Activated CD8-positive, alpha-beta T cell treated with anti-CD3 and anti-CD28 coated beads for 36 hours (primary cell): ENCODE results near the gene MACROH2A1. TPM values are rescaled to one million over a fixed set of nuclear protein-coding genes. Genes with fewer than 3 reads are reported as not detected.

Experiments
- ATAC-seq: fragments of 200-7000 bp; cut with Tn5 transposase; one replicate; pipeline ENCODE4 v1.10.0; 2021; ENCODE audit warnings: mild to moderate bottlenecking, moderate library complexity
- CTCF ChIA-PET: fragments of 350-600 bp; sonication (Branson Sonifier 250); formaldehyde crosslinking; loops from one replicate; lab custom pipeline; 2021; ENCODE audit warnings: antibody characterized with exemption; lab: Charles Lee
- POLR2A ChIA-PET: fragments of 350-600 bp; sonication (Branson Sonifier 250); formaldehyde crosslinking; loops from one replicate; lab custom pipeline; 2021; ENCODE audit warnings: antibody characterized with exemption; lab: Charles Lee
- DNase-seq: peaks from one replicate; pipeline ENCODE4 v3.0.0-alpha.2; 2020
- H3K27ac Mint-ChIP-seq: one replicate; pipeline ENCODE4 v1.8.0; 2021; ENCODE audit warnings: mild to moderate bottlenecking, mixed read lengths
- H3K27me3 Mint-ChIP-seq: one replicate; pipeline ENCODE4 v1.8.0; 2021; ENCODE audit warnings: mixed read lengths
- H3K36me3 Mint-ChIP-seq: one replicate; pipeline ENCODE4 v1.8.0; 2021; ENCODE audit warnings: low read depth, mixed read lengths
- H3K4me1 Mint-ChIP-seq: one replicate; pipeline ENCODE4 v1.8.0; 2021; ENCODE audit warnings: low read depth, mixed read lengths
- H3K4me3 Mint-ChIP-seq: one replicate; pipeline ENCODE4 v1.8.0; 2021; ENCODE audit warnings: mild to moderate bottlenecking, moderate library complexity, mixed read lengths
- H3K9me3 Mint-ChIP-seq: one replicate; pipeline ENCODE4 v1.8.0; 2021; ENCODE audit warnings: mixed read lengths
- intact Hi-C: fragments of 100-400 bp; cut with micrococcal nuclease; formaldehyde crosslinking; loops from one replicate; pipeline ENCODE4 v1.10.0; 2022
- total RNA-seq, 2 experiments: library from RNA; stranded (reverse); gene quantifications; one replicate each; pipeline ENCODE4 v1.2.3, GENCODE V29; 2021
- TF ChIP-seq, protein P1 (sequence below): fragments of 200-600 bp; IDR thresholded peaks from one replicate; pipeline ENCODE4 v1.8.0; 2022; ENCODE audit warnings: antibody characterized with exemption, mild to moderate bottlenecking

The MACROH2A1 gene
- total RNA-seq, 2 experiments from 2014 or later, result 170 to 179 TPM

DNA sequence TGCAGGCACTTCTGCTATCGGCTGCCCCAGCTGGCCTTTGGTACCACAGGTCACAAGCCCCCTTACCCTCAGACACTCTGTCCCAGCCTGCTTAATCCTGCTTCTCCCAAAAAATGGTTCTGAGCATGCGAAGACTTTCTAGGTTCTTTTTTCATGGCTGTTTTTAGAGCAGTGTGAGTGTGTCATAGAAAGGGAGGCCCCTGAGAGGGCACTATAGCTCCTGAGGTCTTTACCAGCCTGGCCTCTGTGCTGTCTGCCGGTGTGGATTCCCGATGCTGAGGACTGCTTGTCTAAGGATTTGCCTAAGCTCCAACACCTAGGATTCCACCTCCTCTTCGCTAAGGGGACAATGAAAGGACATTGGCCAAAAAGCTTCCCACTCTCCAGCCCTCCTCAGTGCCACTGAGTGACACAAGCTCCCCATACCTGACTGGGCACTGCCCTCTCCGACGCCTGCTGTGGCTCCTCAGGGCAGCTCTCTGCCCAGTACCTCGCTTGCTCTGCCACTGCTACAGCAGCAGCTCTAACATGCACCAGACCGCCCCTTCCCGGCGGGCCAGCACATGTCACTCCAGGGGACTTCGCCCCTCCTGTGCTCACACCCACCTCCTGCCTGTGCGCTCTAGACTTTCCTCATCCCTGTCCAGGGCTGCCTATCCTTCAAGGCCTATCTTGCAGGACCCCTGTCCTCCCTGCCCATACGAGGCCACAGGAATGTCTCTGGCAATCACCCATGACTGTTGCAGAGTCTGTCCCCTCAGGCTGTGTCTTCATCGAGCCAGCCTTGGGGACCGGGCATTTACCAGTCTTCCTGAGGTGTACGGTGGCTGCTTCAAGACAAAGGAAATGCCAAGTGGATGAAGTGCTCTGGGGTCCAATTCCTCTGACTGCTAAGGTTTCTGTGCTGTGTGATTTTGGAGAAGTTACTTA is 21.0 kb downstream of the MACROH2A1 start:
- no peak overlapping the region for H3K4me3 Mint-ChIP-seq
- ChIA-PET CTCF (interaction anchor here (1.0 kb wide), 2 partner anchors 8 to 79 kb away, joined by 3 to 4 read pairs; no protein-coding TSS in a partner anchor), POLR2A (interaction anchor here (1.0 kb wide), 1 partner anchor 18 kb away, joined by 6 read pairs; no protein-coding TSS in a partner anchor)
- no peaks in the 10 kb centered on the region for H3K9me3 Mint-ChIP-seq
- peaks cover 63% of the 10 kb centered on the region for H3K36me3 Mint-ChIP-seq
- no peak for ATAC-seq
- intact Hi-C loops, result no loop called here
- no peak overlapping the region for H3K27ac Mint-ChIP-seq
- peaks cover 48% of the 10 kb centered on the region for H3K4me1 Mint-ChIP-seq
- DNase-seq, result no peak
- TF ChIP-seq, protein P1, sequence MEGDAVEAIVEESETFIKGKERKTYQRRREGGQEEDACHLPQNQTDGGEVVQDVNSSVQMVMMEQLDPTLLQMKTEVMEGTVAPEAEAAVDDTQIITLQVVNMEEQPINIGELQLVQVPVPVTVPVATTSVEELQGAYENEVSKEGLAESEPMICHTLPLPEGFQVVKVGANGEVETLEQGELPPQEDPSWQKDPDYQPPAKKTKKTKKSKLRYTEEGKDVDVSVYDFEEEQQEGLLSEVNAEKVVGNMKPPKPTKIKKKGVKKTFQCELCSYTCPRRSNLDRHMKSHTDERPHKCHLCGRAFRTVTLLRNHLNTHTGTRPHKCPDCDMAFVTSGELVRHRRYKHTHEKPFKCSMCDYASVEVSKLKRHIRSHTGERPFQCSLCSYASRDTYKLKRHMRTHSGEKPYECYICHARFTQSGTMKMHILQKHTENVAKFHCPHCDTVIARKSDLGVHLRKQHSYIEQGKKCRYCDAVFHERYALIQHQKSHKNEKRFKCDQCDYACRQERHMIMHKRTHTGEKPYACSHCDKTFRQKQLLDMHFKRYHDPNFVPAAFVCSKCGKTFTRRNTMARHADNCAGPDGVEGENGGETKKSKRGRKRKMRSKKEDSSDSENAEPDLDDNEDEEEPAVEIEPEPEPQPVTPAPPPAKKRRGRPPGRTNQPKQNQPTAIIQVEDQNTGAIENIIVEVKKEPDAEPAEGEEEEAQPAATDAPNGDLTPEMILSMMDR, result no peak
- H3K27me3 Mint-ChIP-seq, result no peaks in the 10 kb centered on the region

DNA sequence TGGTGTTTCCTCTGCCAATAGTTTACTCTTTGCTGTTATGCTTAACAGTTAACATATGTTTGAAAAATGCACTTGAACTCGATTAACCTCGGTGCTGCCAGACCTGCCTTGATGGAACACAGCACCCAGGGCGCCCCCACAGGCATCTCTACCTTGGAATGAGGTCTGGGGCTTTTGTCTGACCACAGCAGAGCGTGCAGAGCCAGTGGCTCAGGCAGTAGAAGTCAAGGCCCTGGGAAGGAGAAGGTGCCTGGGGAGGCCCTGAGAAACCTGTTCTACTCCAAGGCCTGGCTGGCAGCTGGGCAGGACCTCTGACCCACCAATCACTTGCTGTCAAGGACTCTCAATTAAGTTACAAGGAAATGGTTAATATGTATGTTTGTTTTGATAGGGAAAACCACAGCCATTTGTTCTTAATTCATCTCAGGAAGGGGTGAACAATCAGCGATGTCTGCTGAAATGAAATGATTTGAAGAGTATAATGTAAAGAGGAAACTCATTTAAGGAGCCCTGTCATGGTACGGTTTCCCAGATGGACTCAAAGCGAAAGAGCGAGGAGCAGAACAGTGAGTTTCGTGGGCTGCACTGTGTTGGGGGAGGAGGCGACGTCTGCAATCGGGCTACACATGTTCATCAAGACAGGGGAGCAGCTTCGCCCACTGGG is 21.9 kb downstream of the MACROH2A1 start:
- ChIA-PET POLR2A (interaction anchor here (1.0 kb wide), 1 partner anchor 17 kb away, joined by 6 read pairs; no protein-coding TSS in a partner anchor), CTCF (interaction anchor here (1.0 to 1.2 kb wide), 3 partner anchors 7 to 49 kb away, joined by 3 read pairs; no protein-coding TSS in a partner anchor)
- H3K9me3 Mint-ChIP-seq, result no peaks in the 10 kb centered on the region
- H3K27me3 Mint-ChIP-seq, result no peaks in the 10 kb centered on the region
- H3K4me1 Mint-ChIP-seq, result peaks cover 54% of the 10 kb centered on the region
- intact Hi-C loops, result no loop called here
- H3K27ac Mint-ChIP-seq, result peak overlapping the region; percentile 3
- no peak overlapping the region for H3K4me3 Mint-ChIP-seq
- peak; percentile 31 for DNase-seq
- peaks cover 55% of the 10 kb centered on the region for H3K36me3 Mint-ChIP-seq
- TF ChIP-seq, protein P1, result no peak
- peak; percentile 63 for ATAC-seq

DNA sequence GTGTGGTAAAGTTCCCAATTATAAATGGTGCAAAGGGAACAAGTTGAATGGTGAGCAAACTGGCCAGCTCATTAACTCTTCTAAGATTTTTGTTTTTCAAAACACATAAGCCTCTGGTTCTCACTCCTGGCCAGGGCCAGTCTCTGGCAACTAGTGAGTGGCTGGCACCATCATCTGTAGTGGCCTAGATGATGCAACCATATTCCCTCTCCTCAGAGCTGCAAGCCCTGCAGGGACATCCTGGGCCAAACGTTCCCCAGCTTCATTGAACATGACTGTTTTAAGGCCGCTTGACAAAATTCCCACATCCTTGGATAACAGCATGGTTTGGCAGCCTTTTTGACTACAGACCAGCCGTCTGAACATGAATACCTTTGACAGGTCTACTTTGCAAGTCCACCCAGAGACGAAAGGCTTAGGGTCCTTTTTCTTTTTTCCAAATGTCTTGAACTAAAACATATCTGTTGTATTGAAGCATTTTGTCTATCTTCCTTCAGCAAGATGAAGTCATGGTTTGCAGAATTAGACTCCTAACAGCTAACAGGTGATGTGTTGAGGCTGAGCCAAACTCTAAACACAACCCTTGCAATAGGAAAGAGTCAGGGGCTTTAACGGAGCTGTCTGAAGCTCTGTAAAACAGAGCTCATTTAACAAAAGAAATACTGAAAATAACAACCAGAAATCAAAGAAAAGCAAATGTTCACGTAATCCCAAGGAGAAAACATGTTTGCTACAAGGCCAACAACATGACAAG is 23.8 kb downstream of the MACROH2A1 start:
- peaks cover 54% of the 10 kb centered on the region for H3K4me1 Mint-ChIP-seq
- DNase-seq (no peak), ATAC-seq (no peak)
- peaks cover 57% of the 10 kb centered on the region for H3K36me3 Mint-ChIP-seq
- ChIA-PET CTCF (interaction anchor here (1.5 kb wide), 1 partner anchor 192 kb away, joined by 3 read pairs; no protein-coding TSS in a partner anchor), POLR2A (interaction anchor here (1.3 to 1.7 kb wide), 2 partner anchors 9 to 10 kb away, joined by 3 to 5 read pairs; no protein-coding TSS in a partner anchor)
- no peak overlapping the region for H3K27ac Mint-ChIP-seq
- no peaks in the 10 kb centered on the region for H3K27me3 Mint-ChIP-seq
- no peaks in the 10 kb centered on the region for H3K9me3 Mint-ChIP-seq
- intact Hi-C loops, result no loop called here
- no peak overlapping the region for H3K4me3 Mint-ChIP-seq
- TF ChIP-seq, protein P1, result no peak

DNA sequence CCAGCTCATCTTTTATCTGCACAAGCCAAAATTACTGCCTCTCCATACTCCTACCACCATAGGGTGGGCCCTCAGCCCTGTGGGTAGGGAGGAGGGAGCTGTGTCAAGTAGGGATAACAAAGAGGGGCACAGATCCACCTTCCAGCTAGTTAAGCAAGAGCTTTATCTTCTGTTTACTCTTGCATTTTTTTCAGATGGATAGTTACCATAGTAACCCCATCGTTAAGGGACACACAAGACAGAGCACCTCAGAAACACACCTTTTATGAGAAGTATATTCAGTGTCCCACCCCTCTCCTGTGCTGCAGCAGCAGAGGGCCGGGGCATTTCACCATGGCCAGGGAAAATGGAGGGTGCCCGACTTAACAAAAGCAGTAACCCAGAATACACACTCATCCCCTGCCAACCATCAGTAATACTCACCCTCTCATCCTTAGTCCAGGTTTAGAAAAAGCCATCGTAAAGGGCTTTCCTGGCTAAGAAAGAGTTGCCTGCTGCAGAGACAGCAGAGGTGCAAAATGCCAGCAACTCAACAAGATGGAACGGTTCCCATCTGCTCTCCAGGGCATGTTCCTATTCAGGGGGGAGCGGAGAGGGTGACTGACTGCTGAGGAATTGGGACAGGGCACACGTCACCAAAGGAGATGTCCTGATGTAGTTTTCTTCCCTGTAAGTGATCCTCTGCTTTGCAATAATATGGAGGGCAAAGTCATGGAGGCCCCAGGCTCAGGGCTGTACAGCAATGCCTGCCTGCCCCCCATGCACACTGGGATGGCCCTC is 25.1 kb downstream of the MACROH2A1 start:
- no peak for DNase-seq
- TF ChIP-seq, protein P1, result no peak
- Mint-ChIP-seq H3K36me3 (peaks cover 54% of the 10 kb centered on the region), H3K27me3 (no peaks in the 10 kb centered on the region), H3K4me3 (no peak overlapping the region), H3K4me1 (peaks cover 50% of the 10 kb centered on the region), H3K9me3 (no peaks in the 10 kb centered on the region), H3K27ac (peak overlapping the region; percentile 34)
- ChIA-PET CTCF (interaction anchor here (1.0 kb wide), 1 partner anchor 178 kb away, joined by 3 read pairs; no protein-coding TSS in a partner anchor), POLR2A (no interaction called here)
- intact Hi-C loops, result no loop called here
- ATAC-seq, result no peak
